GM19035 (cell line): ENCODE measurements around the gene TTLL6.
"Not testable (repeated sequence)": the region's sequence is repeated elsewhere in the genome, so short reads cannot be mapped to it uniquely, and the experiment has no call there.

Source experiments
- ATAC-seq: cut with Tn5 transposase; IDR thresholded peaks from one replicate; pipeline ENCODE4 v1.9.1; 2021; ENCODE audit not compliant: unreplicated experiment

Gene TTLL6

GRCh38 chr17:48724251-48725003 lies 92.6 kb downstream of the TTLL6 start:
- no peak for ATAC-seq

DNA sequence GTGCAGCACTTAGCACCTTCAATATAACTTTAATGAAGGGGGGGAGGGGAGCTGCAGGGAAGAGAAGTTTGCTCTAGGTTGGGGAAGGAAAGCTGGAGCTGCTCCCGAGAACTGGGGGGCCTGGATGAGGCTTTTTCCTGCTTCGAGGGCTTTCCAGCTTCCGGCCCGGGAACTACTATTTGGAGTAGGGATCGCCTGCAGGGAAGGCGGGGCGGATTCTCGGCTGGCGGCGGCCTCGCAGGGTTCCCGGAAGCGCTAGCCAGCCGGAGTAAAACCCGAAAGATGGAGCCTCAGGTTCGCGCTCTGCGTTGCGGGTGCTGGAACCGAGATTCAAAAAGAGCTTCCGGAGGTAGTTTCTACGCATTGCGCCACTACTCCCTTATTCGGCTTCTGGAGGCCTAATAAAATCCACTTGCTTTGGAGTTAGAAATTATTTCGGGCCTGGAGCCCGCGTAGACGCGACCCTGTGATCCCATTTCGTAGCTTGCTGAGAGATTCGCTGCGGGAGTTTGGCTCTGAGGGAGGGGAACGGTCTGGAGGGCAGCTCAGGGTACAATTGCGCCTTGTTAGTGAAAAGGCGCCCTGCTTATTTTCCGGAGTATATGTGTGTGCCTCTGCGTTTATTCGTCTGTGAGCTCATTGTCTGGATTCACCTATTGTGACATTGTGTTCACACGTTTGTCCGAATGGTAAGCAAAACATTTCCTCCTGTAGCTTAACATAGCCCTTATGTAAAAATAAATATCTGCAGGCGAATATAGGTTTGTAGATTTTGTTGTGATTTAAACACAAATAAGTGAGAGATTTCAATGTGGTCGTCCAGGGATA lies 93.4 kb downstream of the TTLL6 start:
- ATAC-seq: no peak

DNA sequence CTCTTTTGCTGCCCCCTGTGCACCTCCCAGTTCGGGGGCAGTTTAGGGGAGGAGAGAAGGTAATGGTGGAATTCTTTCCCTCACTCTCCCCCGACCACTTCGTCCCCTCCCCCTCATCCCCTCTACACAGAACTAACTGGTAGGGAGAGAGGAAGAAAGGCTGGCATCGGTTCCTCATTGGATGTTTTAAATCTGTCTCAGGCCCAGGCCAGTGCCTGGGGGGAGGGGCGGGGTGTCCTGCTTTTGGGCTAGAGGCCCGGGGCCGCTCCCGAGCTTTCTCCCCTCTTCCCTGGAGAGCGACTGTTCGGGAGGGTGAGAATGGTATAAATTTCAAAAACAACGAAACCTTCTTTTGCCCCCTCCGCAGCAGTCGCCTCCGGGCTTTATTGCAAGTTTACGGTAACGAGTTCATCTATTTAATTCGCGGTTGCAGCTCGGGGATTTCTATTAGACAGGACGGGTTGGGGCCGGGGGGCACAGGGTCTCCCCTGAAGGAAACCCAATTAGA lies 94.1 kb downstream of the TTLL6 start, which contains the start of gene PRAC2:
PRAC2 (plus strand) TSS at position 271 of the 508 bp plus-strand sequence. CDS start 1,226 bp downstream, outside the sequence.
- ATAC-seq: no peak

- no peak for ATAC-seq
Observed at GRCh38 chr17:48722201-48722907, 94.7 kb downstream of the TTLL6 start, which contains the start of gene PRAC1. PRAC1 (minus strand) TSS chr17:48722518; CDS start chr17:48722392, 126 bp downstream.

DNA sequence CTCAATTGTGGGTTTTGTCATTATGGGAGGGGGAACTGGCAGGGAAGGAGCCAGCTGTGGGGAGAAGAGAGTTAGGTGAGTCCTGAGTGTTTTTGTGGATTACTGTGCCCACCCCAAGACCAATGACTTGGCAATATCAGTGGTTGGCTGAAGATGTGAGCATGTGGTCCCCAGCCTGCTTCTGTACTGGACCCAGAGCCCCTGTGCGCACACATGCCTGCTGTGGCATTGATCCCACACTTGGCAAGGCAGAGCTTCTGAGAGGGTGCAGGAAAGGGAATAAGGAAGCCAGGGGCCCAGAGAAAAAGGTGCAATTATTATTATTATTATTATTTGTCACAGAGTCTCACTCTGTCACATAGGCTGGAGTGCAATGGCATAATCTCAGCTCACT lies 96.0 kb downstream of the TTLL6 start:
- no peak for ATAC-seq

GRCh38 chr17:48720266-48721008 lies 96.6 kb downstream of the TTLL6 start:
- ATAC-seq: no peak

GRCh38 chr17:48719642-48720265 lies 97.3 kb downstream of the TTLL6 start:
- no peak for ATAC-seq

- ATAC-seq: no peak
Observed at GRCh38 chr17:48718761-48719641, 98.0 kb downstream of the TTLL6 start.

DNA sequence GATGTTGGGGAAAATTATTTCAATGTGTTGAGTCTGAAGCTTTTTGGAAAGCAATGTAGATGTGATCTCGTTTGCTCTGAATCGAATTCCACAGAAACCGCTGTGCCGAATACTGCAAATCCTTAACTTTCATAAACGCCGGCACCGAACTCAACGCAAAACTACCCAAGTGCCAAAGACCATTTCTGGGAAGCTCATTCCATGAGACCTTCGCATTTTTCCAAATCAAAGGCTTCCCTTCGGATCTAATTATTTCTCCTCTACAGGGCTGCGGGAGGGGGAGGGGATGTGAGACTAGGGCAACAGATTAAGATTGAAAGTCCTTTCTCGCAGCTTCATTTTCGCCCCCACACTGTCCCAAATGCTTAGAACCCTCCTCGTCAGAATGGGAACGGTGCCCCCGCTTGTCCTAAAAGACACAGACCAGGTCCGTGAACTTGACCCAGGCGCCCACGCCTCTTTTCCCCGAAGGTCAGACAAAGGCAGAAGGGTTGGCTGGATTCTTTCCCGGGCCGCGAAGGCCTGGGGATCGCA lies 98.7 kb downstream of the TTLL6 start:
- no peak for ATAC-seq

DNA sequence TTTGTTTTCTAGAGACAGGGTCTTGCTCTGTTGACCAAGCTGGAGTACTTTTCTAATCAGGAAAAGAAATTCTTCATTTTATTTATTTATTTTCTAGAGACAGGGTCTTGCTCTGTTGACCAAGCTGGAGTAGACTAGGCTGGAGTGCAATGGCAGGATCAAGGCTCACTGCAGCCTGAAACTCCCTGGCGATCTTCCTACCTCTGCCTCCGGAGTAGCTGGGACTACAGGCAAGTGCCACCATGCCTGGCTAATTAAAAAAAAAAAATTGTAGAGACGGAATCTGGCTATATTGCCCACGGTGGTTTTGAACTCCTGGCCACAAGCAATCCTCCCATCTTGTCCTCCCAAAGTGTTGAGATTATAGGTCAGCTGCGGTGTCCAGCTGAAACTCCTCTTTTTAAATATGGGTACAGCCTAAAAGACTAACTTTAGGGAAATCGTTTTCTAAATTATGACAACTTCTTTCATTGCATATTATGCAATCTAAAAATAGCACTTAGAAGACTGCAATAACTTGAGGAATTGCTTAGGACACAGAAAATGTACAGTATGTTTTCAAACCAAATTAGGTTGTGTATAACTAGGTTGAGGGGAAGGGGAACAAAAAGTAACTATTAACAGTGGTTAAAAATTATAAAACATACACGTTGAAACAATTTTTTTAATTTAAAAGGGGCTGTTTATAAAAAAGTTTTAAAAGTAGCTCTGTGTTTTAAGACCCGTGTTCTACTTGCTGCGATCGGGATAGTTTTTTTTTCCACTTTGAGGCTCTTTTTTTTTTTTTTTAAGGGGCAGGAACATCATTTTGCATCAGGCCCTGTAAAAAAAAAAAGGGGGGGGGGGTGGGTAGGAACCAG lies 99.4 kb downstream of the TTLL6 start:
- no peak for ATAC-seq

GRCh38 chr17:48716549-48716948 lies 100.5 kb downstream of the TTLL6 start:
- not testable (repeated sequence) for ATAC-seq

- no peak for ATAC-seq
Observed at GRCh38 chr17:48715496-48716399, 101.3 kb downstream of the TTLL6 start.
